Activated CD8-positive, alpha-beta T cell treated with anti-CD3 and anti-CD28 coated beads for 36 hours (primary cell): ENCODE data around the gene CAMK1D. TPM values are rescaled to one million over a fixed set of nuclear protein-coding genes. Genes with fewer than 3 reads are reported as not detected.

ENCODE experiments used
- ATAC-seq: fragments of 200-7000 bp; cut with Tn5 transposase; one replicate; pipeline ENCODE4 v1.10.0; 2021; ENCODE audit warnings: mild to moderate bottlenecking, moderate library complexity
- CTCF ChIA-PET: fragments of 350-600 bp; sonication (Branson Sonifier 250); formaldehyde crosslinking; loops from one replicate; lab custom pipeline; 2021; ENCODE audit warnings: antibody characterized with exemption; lab: Charles Lee
- POLR2A ChIA-PET: fragments of 350-600 bp; sonication (Branson Sonifier 250); formaldehyde crosslinking; loops from one replicate; lab custom pipeline; 2021; ENCODE audit warnings: antibody characterized with exemption; lab: Charles Lee
- DNase-seq: peaks from one replicate; pipeline ENCODE4 v3.0.0-alpha.2; 2020
- H3K27ac Mint-ChIP-seq: one replicate; pipeline ENCODE4 v1.8.0; 2021; ENCODE audit warnings: mild to moderate bottlenecking, mixed read lengths
- H3K27me3 Mint-ChIP-seq: one replicate; pipeline ENCODE4 v1.8.0; 2021; ENCODE audit warnings: mixed read lengths
- H3K36me3 Mint-ChIP-seq: one replicate; pipeline ENCODE4 v1.8.0; 2021; ENCODE audit warnings: low read depth, mixed read lengths
- H3K4me1 Mint-ChIP-seq: one replicate; pipeline ENCODE4 v1.8.0; 2021; ENCODE audit warnings: low read depth, mixed read lengths
- H3K4me3 Mint-ChIP-seq: one replicate; pipeline ENCODE4 v1.8.0; 2021; ENCODE audit warnings: mild to moderate bottlenecking, moderate library complexity, mixed read lengths
- H3K9me3 Mint-ChIP-seq: one replicate; pipeline ENCODE4 v1.8.0; 2021; ENCODE audit warnings: mixed read lengths
- intact Hi-C: fragments of 100-400 bp; cut with micrococcal nuclease; formaldehyde crosslinking; loops from one replicate; pipeline ENCODE4 v1.10.0; 2022
- total RNA-seq, 2 experiments: library from RNA; stranded (reverse); gene quantifications; one replicate each; pipeline ENCODE4 v1.2.3, GENCODE V29; 2021
- TF ChIP-seq, protein P1 (sequence below): fragments of 200-600 bp; IDR thresholded peaks from one replicate; pipeline ENCODE4 v1.8.0; 2022; ENCODE audit warnings: antibody characterized with exemption, mild to moderate bottlenecking

The CAMK1D gene
- total RNA-seq, 2 experiments from 2014 or later, result 13.8 TPM

DNA sequence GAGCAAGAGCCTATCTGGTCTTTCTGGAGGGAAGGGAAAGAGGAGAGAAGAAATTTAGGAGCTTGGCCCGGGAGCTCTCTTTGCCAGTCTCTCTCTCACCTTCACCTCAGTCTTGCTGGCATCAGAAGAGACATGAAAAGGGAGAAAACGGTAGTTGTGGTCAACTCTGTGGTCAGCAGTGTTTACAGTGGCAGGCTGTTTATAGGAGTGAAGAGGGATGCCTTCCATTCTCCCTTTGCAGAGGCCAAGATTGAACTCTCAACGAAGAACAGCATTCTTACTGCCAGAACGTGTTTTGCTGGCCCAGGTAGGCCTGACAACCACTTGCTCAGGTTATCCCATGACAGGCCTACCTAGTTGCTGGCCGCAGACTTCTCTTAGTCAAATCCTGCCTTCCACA lies 518.9 kb downstream of the CAMK1D start:
- no peak overlapping the region for H3K4me3 Mint-ChIP-seq
- ATAC-seq, result no peak
- no peaks in the 10 kb centered on the region for H3K27me3 Mint-ChIP-seq
- POLR2A ChIA-PET, result no interaction called here
- CTCF ChIA-PET, result no interaction called here
- TF ChIP-seq, protein P1, sequence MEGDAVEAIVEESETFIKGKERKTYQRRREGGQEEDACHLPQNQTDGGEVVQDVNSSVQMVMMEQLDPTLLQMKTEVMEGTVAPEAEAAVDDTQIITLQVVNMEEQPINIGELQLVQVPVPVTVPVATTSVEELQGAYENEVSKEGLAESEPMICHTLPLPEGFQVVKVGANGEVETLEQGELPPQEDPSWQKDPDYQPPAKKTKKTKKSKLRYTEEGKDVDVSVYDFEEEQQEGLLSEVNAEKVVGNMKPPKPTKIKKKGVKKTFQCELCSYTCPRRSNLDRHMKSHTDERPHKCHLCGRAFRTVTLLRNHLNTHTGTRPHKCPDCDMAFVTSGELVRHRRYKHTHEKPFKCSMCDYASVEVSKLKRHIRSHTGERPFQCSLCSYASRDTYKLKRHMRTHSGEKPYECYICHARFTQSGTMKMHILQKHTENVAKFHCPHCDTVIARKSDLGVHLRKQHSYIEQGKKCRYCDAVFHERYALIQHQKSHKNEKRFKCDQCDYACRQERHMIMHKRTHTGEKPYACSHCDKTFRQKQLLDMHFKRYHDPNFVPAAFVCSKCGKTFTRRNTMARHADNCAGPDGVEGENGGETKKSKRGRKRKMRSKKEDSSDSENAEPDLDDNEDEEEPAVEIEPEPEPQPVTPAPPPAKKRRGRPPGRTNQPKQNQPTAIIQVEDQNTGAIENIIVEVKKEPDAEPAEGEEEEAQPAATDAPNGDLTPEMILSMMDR, result no peak
- no peaks in the 10 kb centered on the region for H3K9me3 Mint-ChIP-seq
- DNase-seq, result no peak
- no peaks in the 10 kb centered on the region for H3K36me3 Mint-ChIP-seq
- intact Hi-C loops, result no loop called here
- no peak overlapping the region for H3K27ac Mint-ChIP-seq
- no peaks in the 10 kb centered on the region for H3K4me1 Mint-ChIP-seq

DNA sequence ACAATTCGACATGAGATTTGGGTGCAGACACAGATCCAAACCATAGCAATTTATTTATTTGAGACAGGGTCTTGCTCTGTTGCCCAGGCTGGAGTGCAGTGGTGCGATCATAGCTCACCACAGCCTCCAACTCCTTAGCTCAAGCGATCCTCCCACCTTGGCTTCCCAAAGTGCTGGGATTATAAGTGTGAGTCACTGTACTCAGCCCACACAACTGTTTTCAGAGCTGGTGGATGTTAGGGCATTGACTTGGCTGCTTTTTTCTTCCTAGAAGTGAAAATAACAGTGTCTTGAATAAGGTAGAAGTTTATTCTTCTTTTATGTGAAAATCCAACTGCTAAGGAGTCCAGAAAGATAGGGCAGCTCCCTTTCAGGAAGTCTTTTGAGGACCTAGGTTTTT lies 520.1 kb downstream of the CAMK1D start:
- H3K4me3 Mint-ChIP-seq, result no peak overlapping the region
- H3K27ac Mint-ChIP-seq, result no peak overlapping the region
- intact Hi-C loops, result no loop called here
- no peaks in the 10 kb centered on the region for H3K27me3 Mint-ChIP-seq
- ChIA-PET POLR2A (no interaction called here), CTCF (interaction anchor here (0.9 to 1.4 kb wide), 3 partner anchors 12 to 87 kb away, joined by 3 to 4 read pairs (median 3); no protein-coding TSS in a partner anchor)
- no peaks in the 10 kb centered on the region for H3K9me3 Mint-ChIP-seq
- H3K36me3 Mint-ChIP-seq, result no peaks in the 10 kb centered on the region
- TF ChIP-seq, protein P1, result no peak
- no peak for ATAC-seq
- no peak for DNase-seq
- no peaks in the 10 kb centered on the region for H3K4me1 Mint-ChIP-seq

DNA sequence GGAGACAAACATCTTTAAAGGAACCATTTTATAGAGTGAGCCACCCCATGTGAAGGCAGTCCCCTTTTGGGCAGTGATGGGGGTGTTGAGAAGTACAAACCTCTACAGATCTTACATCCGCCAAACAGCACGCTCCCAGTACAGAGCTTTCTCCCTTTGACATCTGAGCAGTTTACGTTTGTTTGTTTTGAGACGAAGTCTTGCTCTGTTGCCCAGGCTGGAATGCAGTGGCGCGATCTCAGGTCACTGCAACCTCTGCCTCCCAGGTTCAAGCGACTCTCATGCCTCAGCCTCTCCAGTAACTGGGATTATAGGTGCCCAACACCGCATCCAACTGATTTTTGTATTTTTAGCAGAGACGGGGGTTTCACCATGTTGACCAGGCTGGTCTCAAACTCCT lies 523.2 kb downstream of the CAMK1D start:
- intact Hi-C loops, result no loop called here
- Mint-ChIP-seq H3K27ac (no peak overlapping the region), H3K36me3 (no peaks in the 10 kb centered on the region), H3K4me1 (no peaks in the 10 kb centered on the region), H3K4me3 (no peak overlapping the region), H3K9me3 (no peaks in the 10 kb centered on the region), H3K27me3 (no peaks in the 10 kb centered on the region)
- DNase-seq (no peak), ATAC-seq (no peak)
- TF ChIP-seq, protein P1, result no peak
- ChIA-PET POLR2A (interaction anchor here (0.7 kb wide), 1 partner anchor 237 kb away, joined by 3 read pairs; no protein-coding TSS in a partner anchor), CTCF (no interaction called here)

DNA sequence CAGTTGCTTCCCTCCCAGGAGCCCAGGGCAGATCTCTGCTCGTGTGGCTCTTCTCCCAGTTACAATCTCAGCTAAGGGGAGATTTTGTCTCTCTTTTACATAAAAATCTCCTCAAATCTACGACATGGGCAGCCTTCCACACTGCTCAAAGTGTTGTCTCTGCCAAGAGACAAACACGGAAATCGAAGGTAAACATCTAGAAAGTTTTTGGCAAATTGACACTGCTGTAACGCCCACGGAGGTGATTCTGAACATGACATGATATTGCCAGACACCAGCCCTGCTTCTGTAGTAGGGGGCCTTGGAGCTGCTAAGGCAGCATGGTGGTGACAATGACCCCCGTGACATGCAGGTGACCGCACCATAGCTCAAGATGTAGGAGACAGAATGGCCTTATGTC lies 523.8 kb downstream of the CAMK1D start:
- DNase-seq (no peak), ATAC-seq (no peak)
- POLR2A ChIA-PET, result no interaction called here
- Mint-ChIP-seq H3K27ac (no peak overlapping the region), H3K27me3 (peaks cover 2% of the 10 kb centered on the region), H3K9me3 (no peaks in the 10 kb centered on the region), H3K4me3 (no peak overlapping the region), H3K36me3 (no peaks in the 10 kb centered on the region), H3K4me1 (no peaks in the 10 kb centered on the region)
- intact Hi-C loops, result no loop called here
- CTCF ChIA-PET, result no interaction called here
- TF ChIP-seq, protein P1, result no peak

DNA sequence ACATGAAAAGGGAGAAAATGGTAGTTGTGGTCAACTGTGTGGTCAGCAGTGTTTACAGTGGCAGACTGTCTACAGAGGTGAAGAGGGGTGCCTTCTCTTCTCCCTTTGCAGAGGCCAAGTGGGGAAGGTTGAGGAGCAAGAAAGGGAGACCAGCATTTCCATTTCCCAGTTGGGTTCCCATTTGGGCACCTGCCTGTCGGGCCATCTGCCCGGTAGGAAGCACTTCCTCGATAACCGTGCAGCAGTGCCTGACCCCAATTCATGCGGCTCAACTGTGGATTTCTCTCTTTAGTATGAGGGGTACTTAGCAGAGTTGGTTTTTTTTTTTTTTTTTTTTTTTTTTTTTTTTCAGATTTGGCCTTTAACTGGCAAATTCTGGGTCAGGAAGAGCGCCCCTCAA lies 525.2 kb downstream of the CAMK1D start:
- intact Hi-C loops, result no loop called here
- CTCF ChIA-PET, result interaction anchor here (1.1 kb wide), 1 partner anchor 28 kb away, joined by 5 read pairs; no protein-coding TSS in a partner anchor
- Mint-ChIP-seq H3K36me3 (no peaks in the 10 kb centered on the region), H3K9me3 (peaks cover 2% of the 10 kb centered on the region), H3K4me3 (no peak overlapping the region), H3K27ac (no peak overlapping the region), H3K27me3 (peaks cover 3% of the 10 kb centered on the region), H3K4me1 (no peaks in the 10 kb centered on the region)
- ATAC-seq (no peak), DNase-seq (no peak)
- POLR2A ChIA-PET, result no interaction called here
- TF ChIP-seq, protein P1, result no peak
